Left ventricle myocardium inferior (tissue), 1 donor: ENCODE data around the gene ANGEL1. TPM values are rescaled to one million over a fixed set of nuclear protein-coding genes. Genes with fewer than 3 reads are reported as not detected.
A peak's percentile ranks its signal among the peaks of the same experiment; 100 is the strongest.

ENCODE experiments used
- DNase-seq: peaks from one replicate; pipeline ENCODE4 v3.0.0-alpha.2; 2020
- H3K27ac ChIP-seq: fragments of 200-600 bp; replicated peaks from 2 replicates; pipeline ENCODE4 v1.8.0; 2021
- H3K27me3 ChIP-seq: fragments of 200-600 bp; 2 replicates; pipeline ENCODE4 v1.8.0; 2021; ENCODE audit warnings: low read depth
- H3K36me3 ChIP-seq: fragments of 200-600 bp; 2 replicates; pipeline ENCODE4 v1.8.0; 2021
- H3K4me1 ChIP-seq: fragments of 200-600 bp; 2 replicates; pipeline ENCODE4 v1.8.0; 2021
- H3K4me3 ChIP-seq: fragments of 200-600 bp; 2 replicates; pipeline ENCODE4 v1.8.0; 2021; ENCODE audit warnings: mild to moderate bottlenecking, moderate library complexity
- H3K9me3 ChIP-seq: fragments of 200-600 bp; replicated peaks from 2 replicates; pipeline ENCODE4 v1.8.0; 2021
- CTCF ChIP-seq: fragments of 200-600 bp; IDR thresholded peaks from 2 replicates; pipeline ENCODE4 v1.8.0; 2021; ENCODE audit warnings: antibody characterized with exemption, mild to moderate bottlenecking, borderline replicate concordance
- intact Hi-C: fragments of 100-400 bp; cut with micrococcal nuclease; formaldehyde crosslinking; loops from one replicate; pipeline ENCODE4 v1.11.0; 2022
- total RNA-seq: library from RNA; stranded (reverse); fragmentation: NEBNext Ultra II Directional; extraction: Animal tissue kit (Norgen Biotek cat#: 25700); gene quantifications from one replicate; pipeline ENCODE4 v1.2.1, GENCODE V29; 2021
- donor health status: DM: no; HTN: yes; CAD: no; lungs with severe emphysema.

ANGEL1 gene
- total RNA-seq, 1 donor from 2014 or later, result 9.3 TPM

GRCh38 chr14:76779221-76780057, 33.2 kb downstream of the ANGEL1 start:
- no peaks in the 10 kb centered on the region for H3K27me3 ChIP-seq
- H3K4me3 ChIP-seq, result no peak overlapping the region
- no peak for DNase-seq
- intact Hi-C loops, result loop anchor here (5.0 kb wide), 1 partner anchor 67 kb away; no protein-coding TSS in a partner anchor
- TF ChIP-seq CTCF, result no peak
- peak overlapping the region; percentile 70 for H3K27ac ChIP-seq
- H3K9me3 ChIP-seq, result no peaks in the 10 kb centered on the region
- H3K36me3 ChIP-seq, result peaks cover 38% of the 10 kb centered on the region
- H3K4me1 ChIP-seq, result peaks cover 76% of the 10 kb centered on the region

- H3K27ac ChIP-seq, result peak overlapping the region; percentile 55
- no peak for DNase-seq
- H3K9me3 ChIP-seq, result no peaks in the 10 kb centered on the region
- peaks cover 38% of the 10 kb centered on the region for H3K36me3 ChIP-seq
- no peak overlapping the region for H3K4me3 ChIP-seq
- intact Hi-C loops, result no loop called here
- no peak for TF ChIP-seq CTCF
- no peaks in the 10 kb centered on the region for H3K27me3 ChIP-seq
- H3K4me1 ChIP-seq, result peaks cover 76% of the 10 kb centered on the region
Measured at GRCh38 chr14:76778546-76779215, 34.0 kb downstream of the ANGEL1 start.

- TF ChIP-seq CTCF, result no peak
- intact Hi-C loops, result no loop called here
- Histone ChIP-seq H3K27me3 (no peaks in the 10 kb centered on the region), H3K4me1 (peaks cover 76% of the 10 kb centered on the region), H3K9me3 (no peaks in the 10 kb centered on the region), H3K27ac (peak overlapping the region; percentile 55), H3K36me3 (peaks cover 38% of the 10 kb centered on the region), H3K4me3 (no peak overlapping the region)
- DNase-seq, result no peak
Measured at GRCh38 chr14:76777721-76778120, 35.0 kb downstream of the ANGEL1 start.

GRCh38 chr14:76776428-76777251, 36.0 kb downstream of the ANGEL1 start:
- Histone ChIP-seq H3K27ac (peak overlapping the region; percentile 55), H3K27me3 (no peaks in the 10 kb centered on the region), H3K36me3 (peaks cover 28% of the 10 kb centered on the region), H3K4me3 (no peak overlapping the region), H3K4me1 (peaks cover 76% of the 10 kb centered on the region), H3K9me3 (no peaks in the 10 kb centered on the region)
- no peak for DNase-seq
- no peak for TF ChIP-seq CTCF
- intact Hi-C loops, result no loop called here

GRCh38 chr14:76775695-76776427, 36.8 kb downstream of the ANGEL1 start:
- no peaks in the 10 kb centered on the region for H3K9me3 ChIP-seq
- peak overlapping the region; percentile 55 for H3K27ac ChIP-seq
- TF ChIP-seq CTCF, result no peak
- intact Hi-C loops, result no loop called here
- no peak for DNase-seq
- H3K4me3 ChIP-seq, result no peak overlapping the region
- H3K4me1 ChIP-seq, result peaks cover 71% of the 10 kb centered on the region
- peaks cover 28% of the 10 kb centered on the region for H3K36me3 ChIP-seq
- H3K27me3 ChIP-seq, result no peaks in the 10 kb centered on the region
